SU-DHL-6 (cell line): ENCODE data around the gene PEX7.

Source experiments
- H2AFZ ChIP-seq: fragments of 200-600 bp; sonication (generic); 2 replicates; pipeline ENCODE4 v1.6.1; 2014; ENCODE audit warnings: low read depth, mild to moderate bottlenecking, moderate library complexity, mixed read lengths, antibody characterized with exemption, low read length; ENCODE audit not compliant: severe bottlenecking
- H3F3A ChIP-seq: fragments of 200-600 bp; shearing (Covaris generic); 2 replicates; pipeline ENCODE4 v1.6.0; 2016; ENCODE audit warnings: antibody characterized with exemption, mild to moderate bottlenecking; ENCODE audit not compliant: insufficient read depth
- H3K27ac ChIP-seq: fragments of 200-600 bp; sonication (generic); 2 replicates; pipeline ENCODE4 v1.5.1; 2016; ENCODE audit warnings: low read depth, mild to moderate bottlenecking, low read length, moderate library complexity, mixed read lengths
- H3K27me3 ChIP-seq: fragments of 200-600 bp; sonication (generic), shearing (Covaris generic); 2 replicates; pipeline ENCODE4 v1.6.0; 2014; ENCODE audit warnings: mild to moderate bottlenecking, low read length
- H3K36me3 ChIP-seq: fragments of 200-600 bp; sonication (generic); 2 replicates; pipeline ENCODE4 v1.6.1; 2014; ENCODE audit warnings: mild to moderate bottlenecking, low read length, mixed read lengths
- H3K4me2 ChIP-seq: fragments of 300-600, 200-600 bp; shearing (Covaris generic), sonication (generic); 2 replicates; pipeline ENCODE4 v1.6.0; 2014; ENCODE audit warnings: low read length, low read depth, mild to moderate bottlenecking; ENCODE audit not compliant: poor library complexity, severe bottlenecking
- H3K4me3 ChIP-seq: fragments of 200-600 bp; sonication (generic); 2 replicates; pipeline ENCODE4 v1.5.1; 2014; ENCODE audit warnings: antibody characterized with exemption, low read length, mild to moderate bottlenecking, mixed read lengths; ENCODE audit not compliant: insufficient read depth, poor library complexity, severe bottlenecking
- H3K79me2 ChIP-seq: fragments of 200-600 bp; sonication (generic); 2 replicates; pipeline ENCODE4 v1.6.1; 2014; ENCODE audit warnings: mild to moderate bottlenecking, low read length, moderate library complexity; ENCODE audit not compliant: insufficient read depth
- H3K9ac ChIP-seq: fragments of 200-600 bp; sonication (generic); 2 replicates; pipeline ENCODE4 v1.7.0; 2014; ENCODE audit warnings: mild to moderate bottlenecking, low read length
- H3K9me2 ChIP-seq: fragments of 200-600 bp; sonication (generic); replicated peaks from 2 replicates; pipeline ENCODE4 v1.6.1; 2014; ENCODE audit warnings: low read length; ENCODE audit not compliant: insufficient read depth
- H3K9me3 ChIP-seq: fragments of 200-600 bp; sonication (generic); 2 replicates; pipeline ENCODE4 v1.6.1; 2014; ENCODE audit warnings: low read length, mixed read lengths; ENCODE audit not compliant: insufficient read depth
- H4K20me1 ChIP-seq: fragments of 200-600 bp; sonication (generic); 2 replicates; pipeline ENCODE4 v1.6.1; 2014; ENCODE audit warnings: low read depth, mild to moderate bottlenecking, antibody characterized with exemption, low read length, moderate library complexity, mixed read lengths
- CTCF ChIP-seq: fragments of 200-600 bp; sonication (generic); IDR thresholded peaks from one replicate; pipeline ENCODE4 v1.5.1; 2017; ENCODE audit warnings: antibody characterized with exemption, mild to moderate bottlenecking, low read length, moderate library complexity; ENCODE audit not compliant: insufficient read depth, poor library complexity, severe bottlenecking
- EZH2phosphoT487 ChIP-seq: fragments of 200-600 bp; sonication (generic), shearing (Covaris generic); conservative IDR thresholded peaks from 2 replicates; pipeline ENCODE4 v1.6.1; 2018; ENCODE audit warnings: mild to moderate bottlenecking, antibody characterized with exemption, low read length, moderate library complexity, mixed read lengths

PEX7 gene

GRCh38 chr6:136816656-136817055 is 5.7 kb upstream of the PEX7 start:
- Histone ChIP-seq H4K20me1 (no peaks in the 10 kb centered on the region), H3K9me3 (no peaks in the 10 kb centered on the region), H3K4me2 (no peak overlapping the region), H3K27ac (no peak overlapping the region), H3K27me3 (no peaks in the 10 kb centered on the region), H3K9me2 (no peaks in the 10 kb centered on the region), H3K9ac (no peak overlapping the region), H3K36me3 (no peaks in the 10 kb centered on the region), H3K79me2 (no peaks in the 10 kb centered on the region), H3K4me3 (no peak overlapping the region), H2AFZ (no peak overlapping the region), H3F3A (no peaks in the 10 kb centered on the region)
- TF ChIP-seq EZH2phosphoT487, result no peak
- TF ChIP-seq CTCF, result no peak

GRCh38 chr6:136820561-136820960 is 1.8 kb upstream of the PEX7 start:
- H3K9me3 ChIP-seq, result no peaks in the 10 kb centered on the region
- no peak overlapping the region for H3K9ac ChIP-seq
- H3F3A ChIP-seq, result peaks cover 11% of the 10 kb centered on the region; the same call in 1 of the 2 replicates
- no peak overlapping the region for H3K4me2 ChIP-seq
- no peak for TF ChIP-seq CTCF
- TF ChIP-seq EZH2phosphoT487, result no peak
- H3K36me3 ChIP-seq, result no peaks in the 10 kb centered on the region
- no peaks in the 10 kb centered on the region for H3K27me3 ChIP-seq
- no peaks in the 10 kb centered on the region for H3K9me2 ChIP-seq
- H4K20me1 ChIP-seq, result no peaks in the 10 kb centered on the region
- no peak overlapping the region for H3K27ac ChIP-seq
- no peak overlapping the region for H3K4me3 ChIP-seq
- H2AFZ ChIP-seq, result no peak overlapping the region
- H3K79me2 ChIP-seq, result no peaks in the 10 kb centered on the region

- no peak for TF ChIP-seq CTCF
- TF ChIP-seq EZH2phosphoT487, result no peak
- H4K20me1 ChIP-seq, result no peaks in the 10 kb centered on the region
- no peaks in the 10 kb centered on the region for H3K9me3 ChIP-seq
- H3K27ac ChIP-seq, result no peak overlapping the region
- no peaks in the 10 kb centered on the region for H3K27me3 ChIP-seq
- H3K4me2 ChIP-seq, result peak overlapping the region; percentile 87
- H3K9me2 ChIP-seq, result no peaks in the 10 kb centered on the region
- H3K4me3 ChIP-seq, result peak overlapping the region; percentile 79
- no peaks in the 10 kb centered on the region for H3K79me2 ChIP-seq
- H3F3A ChIP-seq, result peaks cover 11% of the 10 kb centered on the region; the same call in 1 of the 2 replicates
- peak overlapping the region; percentile 68 for H3K9ac ChIP-seq
- H2AFZ ChIP-seq, result peak overlapping the region; percentile 98
- H3K36me3 ChIP-seq, result 0 out of 2 replicates have a peak, but pooled peaks cover 4% of the 10 kb centered on the region
These were observed 381 bp upstream of the PEX7 start for GRCh38 chr6:136822046-136822375.
